Measurements from ENCODE around the gene FAAP24.

DNA sequence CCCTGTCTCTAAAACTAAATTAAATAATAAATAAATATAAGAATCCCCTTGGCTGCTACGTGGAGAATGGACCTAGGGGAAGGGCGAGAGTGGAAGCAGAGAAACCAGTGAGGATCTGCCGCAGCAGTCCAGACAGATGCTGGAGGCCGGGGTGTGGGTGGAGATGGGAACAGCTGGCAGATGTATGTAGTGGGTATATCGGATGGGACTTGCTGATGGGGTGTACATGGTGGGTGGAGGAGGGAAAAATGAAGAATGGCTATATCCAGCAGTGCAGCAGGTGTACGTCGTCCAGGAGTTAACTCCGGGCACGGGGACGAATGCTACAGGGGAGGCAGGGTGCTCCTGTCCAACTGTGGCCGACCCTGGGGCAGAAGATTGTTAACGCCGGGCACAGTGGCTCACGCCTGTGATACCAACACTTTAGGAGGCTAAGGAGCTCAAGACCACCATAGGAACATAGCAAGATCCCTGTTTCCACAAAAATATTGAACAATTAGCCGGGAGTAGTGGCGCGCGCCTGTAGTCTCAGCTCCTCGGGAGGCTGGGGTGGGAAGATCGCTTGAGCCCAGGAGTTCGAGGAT is 938 bp upstream of the FAAP24 start:
- TF ChIP-seq ZNF274 (IDR thresholded peaks at IDR 0.05; ENCODE audit: low read depth, low read length) (no peak), YY1 (IDR thresholded peaks at IDR 0.05; ENCODE audit: insufficient read depth, insufficient read length) (no peak)
